ENCODE data around the gene APIP. TPM values are rescaled to one million over a fixed set of nuclear protein-coding genes. Genes with fewer than 3 reads are reported as not detected.

APIP gene
- polyA plus RNA-seq, 1 donor = 22.2 TPM

DNA sequence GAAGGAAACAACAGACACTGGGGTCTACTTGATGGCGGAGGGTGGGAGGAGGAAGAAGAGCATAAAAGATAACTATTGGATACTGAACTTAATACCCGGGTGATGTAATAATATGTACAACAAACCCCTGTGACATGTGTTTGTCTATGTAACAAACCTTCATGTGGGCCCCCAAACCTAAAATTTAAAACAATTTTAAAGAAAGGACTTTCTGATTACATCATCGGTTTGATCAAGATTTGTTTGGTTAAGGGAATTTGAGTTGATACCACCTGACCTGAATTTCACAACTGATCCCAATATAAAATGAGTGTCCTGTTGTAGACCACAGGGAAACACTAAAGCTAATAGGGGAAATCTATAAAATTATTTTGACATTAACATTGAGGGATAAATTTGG lies 34.3 kb downstream of the APIP start:
- DNase-seq = no peak

GRCh38 chr11:34877375-34877975 lies 38.7 kb downstream of the APIP start:
- no peak for DNase-seq

DNA sequence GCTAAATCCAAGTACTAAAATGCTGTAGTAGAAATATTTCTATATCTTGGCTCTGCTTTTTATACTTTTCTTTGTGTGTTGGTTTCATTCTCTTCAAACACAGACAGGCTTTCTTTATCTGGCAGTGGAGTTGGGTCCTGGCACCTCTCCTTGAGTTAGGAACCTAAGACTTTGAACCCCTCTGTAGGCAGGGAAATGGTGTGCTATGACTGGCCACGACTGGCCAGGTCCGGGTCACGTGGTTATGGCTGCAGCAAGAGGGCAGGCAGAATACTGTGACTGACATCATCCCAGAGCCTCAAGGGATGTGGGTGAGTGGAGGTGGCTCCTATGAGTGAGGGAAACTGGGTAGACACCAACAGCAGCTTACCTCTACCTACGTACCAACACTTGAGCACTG lies 42.0 kb downstream of the APIP start:
- DNase-seq = no peak

DNA sequence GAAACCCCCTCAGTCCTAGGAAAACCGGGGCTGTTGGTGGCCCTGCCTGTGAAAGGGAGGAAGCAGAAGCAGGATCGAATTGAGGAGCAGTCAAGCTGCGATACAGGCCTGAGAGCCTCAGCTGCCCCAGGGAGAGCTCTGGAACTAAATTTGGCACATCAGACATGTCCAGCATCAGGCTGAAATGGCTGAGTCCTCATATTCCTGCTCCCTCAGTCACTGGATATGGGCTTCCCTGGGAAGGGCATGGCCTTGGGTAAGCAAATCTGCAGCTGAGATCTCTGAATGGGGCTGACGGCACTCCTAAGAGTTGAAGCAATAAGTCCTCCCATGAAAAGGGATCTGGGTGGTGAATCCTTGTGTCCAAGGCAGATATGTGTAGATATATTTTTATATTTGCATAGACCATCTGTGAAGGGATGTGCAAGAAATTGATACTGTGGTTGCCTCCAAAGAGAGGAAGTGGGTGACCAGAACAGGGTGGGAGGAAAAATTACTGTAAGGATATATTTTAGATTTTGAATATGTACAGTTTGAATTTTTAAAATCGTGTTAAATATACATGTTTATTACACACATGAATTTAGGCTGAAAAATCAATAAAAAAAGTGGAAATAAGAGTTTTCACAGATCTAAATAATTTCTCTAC lies 45.5 kb downstream of the APIP start:
- DNase-seq = no peak

DNA sequence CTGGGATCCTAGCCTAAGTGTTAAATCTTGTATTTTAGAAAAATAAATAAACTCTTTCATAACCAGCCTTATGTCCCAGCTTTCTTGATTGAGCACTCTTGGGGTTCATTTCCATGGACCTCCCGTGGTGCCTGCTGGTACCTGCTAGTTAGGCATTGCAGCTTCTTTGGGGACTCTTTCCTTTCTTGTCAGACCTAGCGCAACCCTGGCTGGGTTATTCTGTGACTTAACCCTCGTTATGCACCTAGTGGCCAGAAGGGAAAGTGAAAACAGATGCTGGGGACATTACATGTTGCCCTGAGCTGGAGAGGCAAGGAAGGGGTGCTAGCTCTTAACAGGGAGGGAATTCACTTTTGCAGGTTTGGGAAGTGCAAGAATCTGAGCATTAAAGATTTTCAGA lies 46.8 kb downstream of the APIP start:
- no peak for DNase-seq

GRCh38 chr11:34866375-34866774 lies 49.8 kb downstream of the APIP start:
- no peak for DNase-seq

GRCh38 chr11:34865261-34865660 lies 50.9 kb downstream of the APIP start:
- DNase-seq = no peak

DNA sequence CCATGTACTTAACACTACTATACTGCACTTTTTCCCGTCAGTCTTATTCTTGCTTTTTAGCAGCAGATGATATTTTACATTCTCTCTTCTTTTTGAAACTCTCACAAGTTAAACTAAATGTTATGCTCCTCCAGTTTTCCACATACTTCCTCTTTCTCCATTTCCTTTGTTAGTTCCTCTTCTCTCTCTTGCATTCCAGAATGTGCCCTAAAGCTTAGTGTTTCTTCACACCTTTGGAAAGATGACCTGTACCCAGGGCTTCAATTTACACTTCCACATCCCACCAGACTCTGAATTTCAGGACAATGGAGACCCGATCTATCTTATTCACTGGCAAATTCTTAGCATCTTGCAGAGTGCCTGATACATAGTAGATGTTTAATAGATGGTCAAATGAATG lies 51.8 kb downstream of the APIP start:
- DNase-seq = no peak

GRCh38 chr11:34863048-34863447 lies 53.1 kb downstream of the APIP start:
- DNase-seq = no peak

DNA sequence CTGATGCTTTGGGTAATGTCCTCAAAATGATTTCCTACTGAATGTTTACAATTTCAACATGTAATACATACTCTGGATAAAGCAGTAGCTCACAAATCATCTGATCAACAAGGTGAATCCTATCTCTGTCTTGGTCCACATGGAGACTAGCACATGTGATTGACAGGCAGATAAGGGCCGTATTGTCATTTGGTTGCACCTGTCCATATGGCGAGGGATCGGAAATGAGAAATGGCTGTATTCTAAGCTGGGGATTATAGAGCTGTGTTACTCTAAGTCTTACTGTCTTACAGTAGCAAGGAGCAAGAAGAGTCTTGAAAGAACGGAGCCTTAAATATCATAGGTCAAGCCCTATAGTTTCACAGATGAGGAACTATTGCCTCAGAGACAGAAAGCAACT lies 55.7 kb downstream of the APIP start:
- DNase-seq = no peak

- DNase-seq = no peak
These were observed 56.1 kb downstream of the APIP start for GRCh38 chr11:34860034-34860433.

DNA sequence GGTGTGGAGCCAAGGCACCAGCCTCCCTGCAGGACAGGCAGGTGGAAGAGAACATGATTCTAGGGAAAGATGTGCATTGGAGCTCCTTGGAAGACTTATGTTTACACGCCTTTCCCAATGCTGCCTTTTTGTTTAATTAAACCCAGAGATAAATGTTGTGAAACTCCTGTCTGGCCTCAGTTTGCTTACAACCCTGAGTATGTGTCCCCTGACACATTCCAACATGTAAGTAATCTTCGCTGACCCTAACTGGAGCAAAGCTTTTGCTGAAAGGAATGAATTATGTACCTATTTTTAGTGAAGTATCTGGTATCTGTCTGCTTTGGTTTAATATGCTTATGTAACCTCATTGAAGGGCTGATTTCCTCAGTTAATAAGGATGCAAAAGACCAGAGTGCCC lies 56.7 kb downstream of the APIP start:
- DNase-seq = no peak

DNA sequence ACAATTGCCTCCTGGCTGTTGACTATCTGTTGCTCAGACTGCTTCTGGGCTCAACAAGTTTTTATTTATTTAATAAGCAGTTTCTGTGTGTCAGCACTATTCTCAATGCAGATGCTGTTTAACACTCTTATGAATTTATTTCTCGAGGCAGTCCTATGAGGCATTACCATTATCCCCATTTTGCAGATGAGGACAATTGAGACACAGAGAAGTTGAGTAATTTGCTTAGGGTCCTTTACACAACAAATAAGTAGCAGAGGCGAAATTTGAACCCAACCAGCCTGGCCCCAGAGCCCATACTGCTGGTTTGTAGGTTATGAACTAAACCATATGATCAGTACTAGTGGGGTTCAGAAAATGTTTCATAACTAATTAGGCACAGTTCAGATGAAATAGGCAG lies 58.7 kb downstream of the APIP start:
- no peak for DNase-seq

GRCh38 chr11:34856251-34856650 lies 59.9 kb downstream of the APIP start:
- DNase-seq = no peak

- no peak for DNase-seq
These were observed 60.5 kb downstream of the APIP start for GRCh38 chr11:34855754-34856095.

DNA sequence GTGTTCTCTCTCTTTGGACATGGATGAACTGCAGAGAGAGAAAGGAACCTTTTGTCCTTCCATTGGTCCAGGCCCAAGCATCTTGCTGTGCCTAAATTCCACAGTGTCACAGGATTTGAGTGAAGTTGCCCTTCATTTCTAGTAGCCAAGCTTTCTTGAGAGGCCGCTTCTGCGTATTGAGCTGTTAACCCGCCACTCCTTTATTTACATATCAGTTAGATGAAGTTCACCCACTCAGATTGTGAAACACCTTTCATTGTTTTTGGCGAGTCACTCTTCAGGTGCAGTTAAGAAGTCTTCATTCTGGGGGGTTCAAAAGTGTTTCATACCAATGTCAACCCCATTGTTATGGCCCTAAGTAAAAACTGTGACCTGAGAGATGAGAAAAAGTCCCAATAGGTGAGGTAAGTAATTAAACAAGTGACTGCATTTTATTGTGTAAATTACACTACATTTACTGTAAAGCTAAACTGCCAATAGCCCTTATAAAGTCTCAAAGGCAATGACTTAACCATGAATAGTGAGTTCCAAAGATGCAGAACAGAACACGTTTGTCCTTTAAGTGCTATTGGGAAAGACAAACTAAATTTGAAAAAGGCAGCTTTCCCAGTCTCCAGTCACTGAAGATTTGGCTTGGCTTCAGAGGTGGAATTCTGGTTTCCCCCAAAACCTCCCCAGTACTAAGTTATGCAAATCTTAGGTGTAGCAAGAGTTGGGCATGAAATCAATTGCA lies 61.0 kb downstream of the APIP start:
- no peak for DNase-seq

- DNase-seq = no peak
These were observed 64.3 kb downstream of the APIP start for GRCh38 chr11:34851916-34852315.

GRCh38 chr11:34850334-34850733 lies 65.8 kb downstream of the APIP start:
- DNase-seq = no peak

- no peak for DNase-seq
These were observed 69.7 kb downstream of the APIP start for GRCh38 chr11:34846467-34846866.

DNA sequence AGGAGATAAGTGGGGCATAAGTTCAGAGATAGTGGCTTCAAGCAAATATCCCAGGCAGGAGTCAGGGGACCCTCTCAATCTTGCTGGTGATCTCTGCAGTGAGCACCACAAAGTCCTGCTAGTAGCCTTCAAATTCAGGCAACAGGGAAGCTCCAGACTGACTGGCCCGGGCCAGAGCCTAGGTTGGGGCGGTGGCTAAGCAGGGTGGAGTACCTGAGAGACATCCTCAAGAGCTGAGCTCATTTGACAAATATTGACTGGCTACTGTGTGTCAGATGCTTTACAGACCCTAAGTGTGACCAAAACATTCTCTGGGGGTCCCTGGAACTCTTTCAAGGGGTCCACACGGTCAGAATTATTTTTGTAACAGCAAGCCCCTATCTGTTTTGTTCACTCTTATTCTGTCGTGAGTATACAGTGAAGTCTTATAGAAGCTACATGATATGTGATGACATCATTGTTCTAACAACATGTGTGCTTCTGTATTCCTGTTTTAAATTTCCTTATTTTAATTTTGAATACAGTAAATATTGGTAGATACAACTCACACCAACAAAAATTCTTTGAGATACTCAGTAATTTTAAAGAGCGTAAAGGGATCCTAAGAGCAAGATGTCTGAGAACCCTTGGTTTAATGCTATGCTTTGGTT lies 71.6 kb downstream of the APIP start:
- no peak for DNase-seq

- no peak for DNase-seq
These were observed 72.9 kb downstream of the APIP start for GRCh38 chr11:34843271-34843670.

DNA sequence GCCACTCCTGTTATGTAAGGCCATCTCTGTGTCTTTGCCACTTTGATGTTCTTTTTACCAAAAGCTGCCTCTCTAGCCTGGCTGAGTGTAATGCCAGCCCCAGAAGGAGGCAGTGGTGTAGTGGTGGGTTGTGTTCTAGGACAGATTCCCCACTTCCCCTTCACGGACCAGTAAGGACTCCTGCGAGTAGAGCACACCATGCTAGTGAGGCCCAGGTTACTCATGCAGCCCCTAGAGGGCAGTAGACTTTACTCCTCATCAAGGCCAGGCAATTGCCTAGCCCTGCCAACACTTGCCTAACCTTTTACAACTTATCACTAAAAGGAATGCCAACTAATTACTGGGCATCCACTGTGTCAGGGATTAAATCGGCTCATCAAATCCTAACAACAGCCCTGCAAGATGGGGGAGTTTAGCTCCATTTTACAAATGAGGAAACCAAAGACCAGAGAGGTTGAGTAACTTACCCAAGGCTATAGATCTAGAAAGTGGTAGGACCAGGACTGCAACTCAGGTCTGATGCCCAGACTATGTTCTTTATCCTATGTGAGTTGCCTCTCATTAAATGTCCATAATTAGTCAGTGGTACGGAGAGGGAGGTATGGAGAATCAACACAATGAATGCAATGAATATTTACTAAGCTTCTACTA lies 75.3 kb downstream of the APIP start:
- no peak for DNase-seq

DNA sequence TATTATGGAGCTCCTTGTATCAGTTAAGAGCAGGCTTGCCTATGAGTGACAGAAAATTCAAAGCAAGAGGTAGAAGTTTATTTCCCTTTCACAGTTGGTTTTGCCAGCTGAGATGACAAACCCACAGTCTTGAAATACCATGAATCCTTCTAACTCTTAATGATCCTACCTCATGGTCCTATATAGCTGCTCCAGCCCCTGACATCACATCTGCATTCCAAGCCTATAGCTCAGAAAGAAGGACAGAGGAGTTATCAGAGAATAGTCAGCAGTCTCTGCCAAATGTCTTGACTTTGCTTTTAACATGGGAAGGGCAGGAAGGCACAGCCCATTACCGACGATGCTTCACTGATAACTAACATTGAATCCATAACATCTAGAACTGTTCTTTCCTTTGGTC lies 76.2 kb downstream of the APIP start:
- DNase-seq = no peak

All from hindlimb muscle (tissue), 1 donor.